Measurements from ENCODE around the gene CLEC19A.

DNA sequence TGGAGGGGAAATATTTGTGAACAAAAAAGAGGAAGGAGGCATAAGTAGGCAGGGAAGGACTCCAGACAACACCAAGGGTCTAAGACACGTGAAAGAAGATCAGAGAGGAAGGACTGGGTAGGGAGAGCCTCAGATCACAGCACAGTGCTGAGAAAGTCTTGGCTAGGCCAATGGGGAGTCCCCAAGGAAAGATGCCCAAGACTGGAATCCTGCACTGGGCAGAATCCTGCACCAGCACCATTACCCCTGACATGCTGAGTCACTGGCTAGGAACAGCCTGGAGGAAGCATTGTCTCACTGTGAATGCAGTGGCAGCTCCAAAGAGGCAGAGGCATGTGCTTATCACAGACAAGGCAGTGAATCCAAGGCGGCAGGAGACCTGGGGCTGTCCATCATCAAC lies 19.2 kb downstream of the CLEC19A start:
- TF ChIP-seq CTCF (conservative IDR thresholded peaks at IDR 0.05; ENCODE audit: low read depth, low read length): no peak
- TF ChIP-seq EZH2 (IDR thresholded peaks at IDR 0.05; ENCODE audit: borderline replicate concordance, low read depth, low read length, poor library complexity, severe bottlenecking): no peak
